Cortex of kidney (tissue), 1 donor: Measurements from ENCODE around the gene FMN1.

Experiments
- DNase-seq: peaks from one replicate; lab custom pipeline; 2025; lab: John Stamatoyannopoulos, UW

FMN1 gene

GRCh38 chr15:32823750-32824149, 370.8 kb downstream of the FMN1 start:
- DNase-seq = no peak

DNA sequence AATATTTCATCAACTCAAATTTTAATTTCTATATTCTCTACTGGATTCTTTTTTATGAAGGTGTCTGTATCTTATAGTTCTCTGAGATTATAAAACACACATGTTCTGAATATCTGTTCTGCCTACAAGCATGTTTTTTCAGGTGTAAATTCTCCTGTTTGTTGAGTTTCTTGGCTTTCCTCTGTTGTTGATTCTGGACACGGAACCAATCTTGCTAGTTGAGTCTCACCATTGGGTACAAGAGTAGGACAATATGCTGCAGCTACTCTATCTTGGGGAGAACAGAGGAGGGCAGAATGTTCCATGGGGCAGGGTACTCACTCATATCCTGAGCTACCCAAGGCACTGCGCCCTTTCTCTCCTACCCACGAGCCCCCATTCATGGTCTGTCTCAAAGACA, 371.8 kb downstream of the FMN1 start:
- no peak for DNase-seq

DNA sequence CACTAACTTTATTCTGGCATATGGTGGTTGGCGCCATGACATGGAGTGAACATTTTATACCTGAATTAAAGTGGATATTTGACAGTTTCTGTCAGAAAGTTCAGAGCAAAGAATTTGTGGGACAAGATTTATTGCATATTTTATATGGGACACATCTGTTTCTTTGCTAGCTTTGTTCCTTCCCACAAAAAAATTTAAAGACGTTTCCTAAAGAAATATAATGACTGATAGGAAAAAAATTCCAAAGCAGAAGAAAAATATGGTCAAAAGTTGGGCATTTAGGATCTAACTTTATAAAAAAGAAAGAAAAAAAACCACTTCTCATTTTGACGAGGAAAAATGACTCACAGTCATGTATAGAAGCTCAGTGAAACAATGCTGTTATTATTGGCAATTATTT, 375.1 kb downstream of the FMN1 start:
- no peak for DNase-seq

DNA sequence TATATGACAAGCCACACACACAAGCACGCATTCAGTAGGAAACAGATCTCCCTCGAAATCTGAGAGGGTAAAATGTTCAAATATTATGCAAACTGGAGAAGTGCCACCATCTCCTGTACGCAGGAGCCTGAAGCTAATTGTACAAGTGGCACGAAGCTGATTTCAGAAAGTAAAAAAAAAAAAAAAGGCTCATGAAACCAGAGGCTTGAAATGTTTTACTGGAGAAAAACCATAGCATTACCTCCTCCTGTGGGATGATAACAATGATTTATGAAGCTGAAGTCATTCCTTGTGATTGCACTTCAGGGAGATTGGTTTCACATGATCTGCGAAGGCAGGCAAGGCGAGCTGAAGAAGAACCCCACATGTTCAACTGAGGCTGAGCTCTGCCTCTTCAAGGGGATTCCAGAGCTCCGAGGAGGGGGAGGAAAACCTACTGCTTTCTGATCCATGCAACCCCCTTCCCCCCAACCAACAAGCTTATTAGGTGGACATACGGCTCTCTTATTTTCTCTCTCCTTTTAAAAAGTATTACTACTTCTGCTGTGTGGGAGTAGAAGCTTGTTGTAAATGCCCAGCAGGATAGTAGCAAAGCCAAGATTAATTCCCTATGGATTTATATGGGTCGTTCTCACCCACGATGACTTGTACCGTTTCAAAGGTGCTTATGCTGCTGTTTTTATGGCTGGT, 375.6 kb downstream of the FMN1 start:
- DNase-seq = no peak

- no peak for DNase-seq
Observed at GRCh38 chr15:32817577-32817976, 376.9 kb downstream of the FMN1 start.

- DNase-seq = no peak
Observed at GRCh38 chr15:32807331-32807730, 387.2 kb downstream of the FMN1 start.

- no peak for DNase-seq
Observed at GRCh38 chr15:32803631-32804030, 390.9 kb downstream of the FMN1 start.

DNA sequence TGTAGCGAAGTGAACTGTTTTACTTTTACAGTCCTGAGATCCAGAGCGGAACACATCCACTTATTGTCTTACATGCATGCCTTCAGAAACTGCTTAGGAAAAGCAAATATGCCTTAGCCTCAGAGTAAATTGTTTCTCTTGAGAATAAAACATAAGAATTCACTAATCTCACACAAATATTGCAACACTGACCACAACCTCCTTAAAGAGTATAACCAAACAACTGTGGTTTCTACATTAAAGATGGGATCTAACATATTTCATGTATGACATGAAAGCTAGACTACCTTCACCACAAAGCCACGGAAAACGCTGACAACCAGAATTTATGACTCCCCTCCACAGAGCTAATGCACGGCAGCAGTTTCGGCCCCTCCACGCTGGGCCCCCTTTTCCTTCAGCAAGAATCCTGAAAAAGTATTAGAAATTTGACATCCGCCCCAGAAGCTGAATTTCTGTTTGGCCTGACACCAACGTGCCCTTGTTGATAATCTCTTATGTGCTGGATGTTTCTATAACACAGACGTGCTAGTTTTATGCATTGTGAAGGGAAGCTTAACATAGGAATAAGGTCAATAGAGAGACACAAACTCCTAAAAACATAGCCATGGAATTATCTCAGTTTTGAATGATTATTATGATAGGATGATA, 392.1 kb downstream of the FMN1 start:
- no peak for DNase-seq

DNA sequence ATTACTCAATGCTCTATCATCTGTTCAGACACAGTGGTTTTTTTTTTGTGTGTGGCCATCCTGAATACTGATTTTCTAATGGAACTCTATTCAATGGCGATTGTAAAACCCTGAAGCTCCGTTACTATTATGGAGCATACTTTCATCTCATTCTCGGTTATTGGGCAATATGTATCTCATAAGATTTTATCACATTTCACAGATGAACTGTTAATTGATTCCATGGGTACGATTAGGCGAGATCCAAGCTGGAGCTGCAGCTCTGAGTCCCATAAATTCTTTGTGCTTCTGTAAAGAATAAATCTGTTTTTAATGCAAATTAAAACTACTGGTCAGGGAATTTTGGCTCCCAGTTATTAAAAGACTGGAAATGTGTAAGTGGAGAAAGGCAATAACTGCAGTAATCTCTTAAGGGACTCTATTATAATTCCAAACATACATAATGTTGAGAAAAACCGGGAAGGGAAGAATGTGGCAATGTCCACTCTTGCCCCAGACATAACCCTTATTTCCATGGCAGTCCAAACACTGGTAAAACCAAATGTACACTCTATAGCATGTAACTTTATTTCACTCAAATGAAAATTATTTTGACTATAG, 394.5 kb downstream of the FMN1 start:
- DNase-seq = no peak

- no peak for DNase-seq
Observed at GRCh38 chr15:32796856-32797255, 397.7 kb downstream of the FMN1 start.

DNA sequence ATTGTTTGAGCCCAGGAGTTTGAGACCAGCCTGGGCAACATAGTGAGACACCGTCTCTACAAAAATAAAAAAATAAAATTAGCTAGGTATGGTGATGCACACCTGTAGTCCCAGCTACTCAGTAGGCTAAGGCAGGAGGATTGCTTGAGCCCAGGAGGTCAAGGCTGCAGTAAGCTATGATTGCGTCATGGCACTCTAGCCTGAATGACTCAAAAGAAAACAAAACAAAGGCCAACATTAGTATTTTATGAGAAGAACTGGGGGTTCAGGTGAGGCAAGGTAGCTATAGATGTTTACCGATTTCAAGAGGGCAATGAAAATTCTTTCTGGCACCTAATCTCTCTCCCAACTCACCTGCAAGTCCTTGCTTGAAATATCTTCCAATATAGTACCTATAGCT, 399.5 kb downstream of the FMN1 start:
- no peak for DNase-seq

- DNase-seq = no peak
Observed at GRCh38 chr15:32792436-32792835, 402.1 kb downstream of the FMN1 start.

GRCh38 chr15:32790352-32790999, 404.0 kb downstream of the FMN1 start:
- DNase-seq = no peak

DNA sequence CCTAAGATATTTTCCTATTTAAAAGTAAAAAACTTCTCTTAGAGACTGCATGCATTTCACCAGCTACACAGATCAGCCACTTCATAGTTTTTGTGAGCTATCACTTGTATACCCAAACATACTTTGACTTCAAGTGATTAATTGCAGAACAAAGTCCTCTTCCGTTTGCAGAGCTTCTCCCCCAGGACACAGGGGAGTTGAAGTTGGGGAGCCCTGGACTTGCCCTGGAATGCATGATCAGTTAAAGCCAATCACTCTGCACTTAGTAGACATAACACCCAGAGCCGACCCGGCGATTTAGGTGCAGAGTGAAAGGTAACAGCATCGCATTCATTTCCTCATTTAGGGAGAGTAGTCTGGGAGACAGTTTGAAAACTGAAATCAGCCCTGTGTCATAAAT, 406.6 kb downstream of the FMN1 start:
- no peak for DNase-seq

GRCh38 chr15:32786906-32787305, 407.6 kb downstream of the FMN1 start:
- no peak for DNase-seq

DNA sequence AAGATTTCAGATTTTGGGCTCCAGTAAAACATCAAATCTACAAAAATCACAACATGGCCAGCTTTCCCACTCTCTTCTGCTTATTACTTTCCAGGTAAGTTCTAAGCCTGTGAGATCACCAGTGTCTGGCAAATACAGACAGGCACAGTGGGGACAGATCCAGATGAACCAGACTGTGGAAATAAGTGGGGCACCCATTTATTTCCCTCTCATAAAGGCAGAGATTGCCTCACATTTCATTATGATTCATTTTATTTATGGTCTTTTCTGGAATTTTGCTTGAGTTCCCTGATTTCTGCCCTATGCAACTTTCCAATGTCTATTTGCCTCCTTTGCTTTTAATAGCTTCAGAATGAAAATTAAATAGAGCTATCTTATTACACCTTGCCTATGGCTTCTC, 409.9 kb downstream of the FMN1 start:
- DNase-seq = no peak

- DNase-seq = no peak
Observed at GRCh38 chr15:32781781-32782180, 412.7 kb downstream of the FMN1 start.

DNA sequence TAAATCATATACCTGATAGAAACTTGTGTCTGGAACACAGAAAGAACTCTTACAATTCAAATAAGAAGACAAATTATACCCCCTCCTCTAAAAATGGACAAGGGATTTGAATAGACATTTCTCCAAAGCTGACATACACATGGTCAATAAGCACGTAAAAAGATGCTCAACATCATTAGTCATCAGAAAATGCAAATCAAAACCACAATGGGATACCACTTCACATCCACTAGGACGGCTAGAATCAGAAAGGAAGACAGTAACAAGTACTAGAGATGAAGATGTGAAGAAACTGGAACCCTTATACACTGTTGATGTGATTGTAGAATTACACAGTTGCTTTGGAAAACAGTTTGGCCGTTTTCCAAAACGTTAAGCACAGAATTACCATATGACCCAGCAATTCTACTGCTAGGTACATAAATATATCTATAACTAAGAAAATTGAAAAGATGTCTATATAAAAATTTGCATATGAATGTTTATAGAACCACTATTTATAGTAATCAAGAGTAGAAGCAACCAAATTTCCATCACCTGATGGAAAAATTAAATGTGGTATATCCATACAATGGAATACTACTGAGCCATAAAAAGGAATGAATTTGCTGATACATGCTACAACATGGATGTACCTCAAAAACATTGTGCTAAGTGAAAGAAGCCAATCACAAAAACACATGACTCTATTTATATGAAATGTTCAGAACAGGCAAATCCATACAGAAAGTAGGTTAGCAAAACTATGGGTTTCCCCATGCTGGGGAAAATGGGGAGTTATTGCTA, 415.9 kb downstream of the FMN1 start:
- no peak for DNase-seq

GRCh38 chr15:32775103-32775502, 419.4 kb downstream of the FMN1 start:
- no peak for DNase-seq

DNA sequence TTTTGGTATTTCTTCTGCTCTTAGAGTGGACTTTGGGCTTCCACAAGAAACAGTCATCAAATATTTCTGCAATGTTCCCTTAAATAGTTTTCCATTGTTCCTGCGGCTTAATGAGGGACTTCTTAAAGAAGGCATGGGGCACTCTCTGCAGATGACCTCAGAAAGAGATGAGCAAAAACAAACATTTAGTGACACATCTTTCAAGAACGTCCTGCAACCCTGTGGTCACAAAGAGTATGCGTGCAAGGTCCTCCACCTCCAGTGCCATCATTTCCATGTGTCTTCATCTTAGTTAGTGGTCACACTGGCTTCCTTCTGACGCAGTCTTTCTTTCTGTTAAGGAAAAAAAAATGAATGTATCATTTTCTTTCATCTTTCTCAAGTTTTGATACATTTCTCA, 420.5 kb downstream of the FMN1 start:
- DNase-seq = no peak

GRCh38 chr15:32767236-32767635, 427.3 kb downstream of the FMN1 start:
- DNase-seq = no peak

DNA sequence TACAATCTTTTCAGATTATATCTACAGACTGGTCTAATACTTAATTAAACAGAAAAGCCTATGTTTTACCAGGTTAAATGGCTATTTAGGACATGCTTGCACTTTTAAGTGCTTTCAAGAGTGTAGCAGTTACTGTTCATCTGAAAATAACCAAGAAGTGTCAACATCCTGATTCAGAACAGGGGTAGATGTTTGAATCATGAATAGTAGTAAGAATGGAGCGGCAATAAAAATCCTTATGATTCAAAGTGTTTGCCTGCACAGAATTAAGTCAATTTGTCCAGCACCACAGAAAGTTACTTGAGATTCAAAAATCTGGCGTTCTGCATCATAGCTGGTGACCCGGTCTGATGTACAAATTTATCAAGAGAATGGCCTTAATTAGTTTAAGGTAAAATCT, 428.4 kb downstream of the FMN1 start:
- no peak for DNase-seq
